RCC 7860 (cell line): ENCODE results near the gene MYO1G.

Experiments
- DNase-seq: peaks from one replicate; pipeline ENCODE4 v3.0.0-alpha.2; 2015; ENCODE audit warnings: low spot score
- FAIRE-seq: peaks from 2 replicates; lab custom pipeline; 2012; peaks lifted over from hg19 to GRCh38; lab: Jason Lieb, UNC

Gene MYO1G

DNA sequence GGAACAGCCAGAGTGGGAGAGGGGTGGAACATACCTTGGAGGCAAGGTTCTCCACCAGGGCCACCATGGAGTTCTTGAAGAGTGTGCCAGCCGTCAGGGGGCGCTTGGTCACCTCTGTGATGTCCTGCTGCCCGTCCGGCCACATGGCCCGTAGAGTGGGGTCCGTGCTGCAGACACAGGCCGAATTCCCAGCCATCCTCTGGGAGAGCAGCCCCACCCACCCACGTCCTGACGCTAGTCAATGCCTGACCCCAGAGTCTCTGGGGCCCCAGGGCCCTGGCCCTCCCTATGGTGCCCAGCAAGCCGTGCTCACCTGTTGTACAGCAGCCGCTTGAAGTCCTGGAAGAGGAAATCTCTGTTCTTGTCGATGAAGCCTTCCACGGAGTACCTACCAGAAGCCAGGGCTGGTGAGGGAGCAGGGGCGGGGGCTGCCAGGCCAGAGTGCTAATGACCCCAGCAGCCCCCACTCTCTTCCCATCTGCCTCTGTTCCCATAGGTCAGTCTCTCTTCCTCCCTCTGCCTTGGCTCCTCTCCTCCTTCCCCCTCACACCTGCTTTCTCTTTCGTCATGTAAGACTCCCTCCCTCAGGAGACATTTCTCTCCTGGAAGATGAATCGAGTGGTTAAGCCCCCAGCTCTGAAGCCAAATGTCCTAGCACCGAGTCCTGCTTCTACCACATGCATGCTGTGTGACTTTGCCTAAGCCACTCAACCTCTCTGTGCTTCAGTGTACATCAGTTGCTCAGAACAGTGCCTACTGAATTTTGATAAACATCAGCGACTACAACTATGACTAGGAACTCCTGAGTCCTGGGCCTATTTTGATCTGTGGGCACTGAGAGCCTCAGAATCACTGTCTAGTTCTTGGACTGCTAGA is 11.0 kb downstream of the MYO1G start:
- no peak for DNase-seq
- FAIRE-seq: no peak

DNA sequence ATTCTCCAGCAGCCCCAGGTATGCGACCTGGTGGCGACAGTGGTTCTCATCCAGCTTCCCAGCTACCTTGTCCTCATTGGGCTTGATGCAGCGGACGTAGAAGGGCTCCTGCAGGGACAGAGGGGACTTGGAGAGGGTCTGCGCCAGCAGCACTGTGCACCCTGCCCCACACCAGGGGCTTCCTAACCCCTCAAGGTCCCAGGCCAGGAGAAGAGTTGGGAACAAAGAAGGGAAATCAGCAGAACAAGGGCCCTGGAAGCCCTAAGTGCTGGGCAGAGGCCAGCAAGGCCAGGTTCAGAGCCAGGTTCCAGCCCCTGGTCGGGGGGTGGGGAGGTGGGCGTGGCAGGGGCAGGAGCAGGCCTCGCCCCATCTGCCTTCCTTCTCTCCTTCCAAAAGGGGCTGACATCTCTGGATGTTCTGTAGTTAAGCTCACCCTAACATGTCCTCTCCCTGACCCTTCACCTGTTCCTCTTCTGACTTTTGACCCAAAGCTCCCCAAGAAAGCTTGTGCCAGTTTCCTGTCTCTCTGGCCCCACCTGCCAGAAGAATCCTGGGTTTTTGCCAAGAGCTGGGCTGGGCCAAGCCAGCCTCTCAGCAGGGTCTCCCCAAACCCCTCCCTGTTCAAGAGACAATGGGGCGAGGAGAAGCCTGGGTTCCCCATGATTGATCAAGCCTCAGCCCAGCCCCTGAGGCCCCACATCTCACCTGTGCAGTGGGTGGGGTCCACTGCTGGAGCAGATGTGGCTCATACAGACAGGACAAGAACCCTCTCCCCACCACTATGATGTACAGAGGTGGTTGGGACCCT is 11.9 kb downstream of the MYO1G start:
- FAIRE-seq (no peak), DNase-seq (no peak)

DNA sequence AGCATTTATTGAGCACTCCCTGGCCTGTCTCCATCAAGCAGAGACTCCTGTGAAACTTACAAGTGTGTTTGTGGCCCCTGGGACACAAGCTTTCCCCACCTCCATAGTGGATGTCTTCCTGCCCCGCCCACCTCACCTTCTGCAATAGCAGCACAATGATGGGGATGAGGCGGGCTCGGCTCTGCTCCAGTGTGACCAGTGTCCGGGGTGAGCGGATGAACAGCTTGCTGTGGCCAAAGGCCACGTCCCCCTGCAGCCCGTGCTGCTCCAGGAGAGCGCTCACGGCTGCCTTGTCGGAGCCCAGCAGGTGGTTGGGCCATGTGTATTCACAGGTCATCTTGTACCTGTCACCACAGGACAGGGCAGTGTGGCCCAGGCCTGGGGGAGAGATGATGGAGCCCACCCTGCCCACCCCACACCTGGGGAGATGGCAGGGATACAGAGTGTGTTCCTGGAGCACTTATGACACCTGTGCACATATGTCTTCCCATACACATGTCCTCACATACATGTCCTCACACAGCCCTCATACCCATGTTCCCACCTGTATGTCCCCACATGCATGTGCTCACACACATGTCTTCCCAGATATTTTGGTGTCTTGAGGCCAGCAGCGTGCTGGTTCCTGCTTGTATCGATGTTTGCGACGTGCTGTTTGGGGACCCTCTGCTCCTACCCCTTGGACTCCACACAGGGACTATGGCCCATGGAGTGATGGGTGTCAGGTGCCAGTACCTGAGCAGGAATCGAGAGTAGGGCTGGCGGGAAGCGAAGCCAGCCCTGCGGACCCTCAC is 12.7 kb downstream of the MYO1G start:
- FAIRE-seq: no peak

DNA sequence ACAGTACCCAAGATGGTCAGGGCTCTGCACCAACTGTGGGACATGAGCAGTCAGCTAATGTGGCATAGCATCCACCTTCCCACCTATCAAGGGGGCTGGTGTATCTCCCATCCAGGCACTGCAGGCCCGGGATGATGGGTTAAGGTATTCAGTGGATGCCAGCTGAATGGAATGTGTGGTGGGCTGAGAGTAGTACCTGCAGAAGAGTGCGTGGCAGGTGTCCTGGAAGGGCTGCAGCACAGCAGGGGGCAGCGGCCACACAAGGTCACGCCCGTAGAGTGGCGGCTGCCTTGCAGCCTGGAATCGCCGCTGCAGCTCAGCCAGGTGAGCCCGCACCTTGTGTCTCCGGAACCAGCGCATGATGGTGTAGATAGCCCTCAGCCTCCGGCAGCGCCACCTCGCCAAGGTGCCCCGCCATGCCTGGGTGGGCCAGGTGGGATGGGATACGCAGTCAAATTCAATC is 13.3 kb downstream of the MYO1G start:
- DNase-seq (no peak), FAIRE-seq (no peak)

More for the DNA sequence above, 12.7 kb downstream of the MYO1G start:
- DNase-seq: no peak

DNA sequence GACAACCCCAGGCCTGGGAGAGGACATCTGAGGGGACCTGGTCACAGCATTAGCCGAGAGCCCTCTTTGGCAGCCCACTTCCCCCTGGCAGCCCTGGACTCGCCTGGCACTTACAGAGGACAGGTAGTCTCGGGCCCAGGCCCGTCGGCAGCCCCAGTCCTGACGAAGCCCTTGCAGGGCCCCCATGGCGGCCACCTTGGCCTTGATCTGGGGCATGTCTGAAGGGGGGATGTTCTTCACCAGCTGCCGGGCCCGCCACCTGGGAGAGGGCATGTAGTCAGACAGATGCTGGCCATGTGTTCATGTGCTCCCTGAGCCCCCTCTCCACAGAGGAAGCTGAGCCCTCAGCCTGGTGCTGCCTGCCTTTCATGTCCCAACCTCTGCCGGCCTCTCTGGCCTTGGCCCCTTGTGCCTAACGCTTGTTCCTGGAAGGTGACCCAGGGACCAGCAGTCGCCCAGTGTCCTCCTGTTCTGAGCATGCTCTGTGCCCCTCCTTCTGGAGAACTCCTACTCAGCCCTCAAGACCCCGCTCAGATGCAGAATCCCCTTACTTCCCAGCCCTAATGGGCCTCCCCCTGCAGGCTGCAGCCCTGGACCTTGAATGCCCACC is 13.9 kb downstream of the MYO1G start:
- FAIRE-seq (no peak), DNase-seq (no peak)

DNA sequence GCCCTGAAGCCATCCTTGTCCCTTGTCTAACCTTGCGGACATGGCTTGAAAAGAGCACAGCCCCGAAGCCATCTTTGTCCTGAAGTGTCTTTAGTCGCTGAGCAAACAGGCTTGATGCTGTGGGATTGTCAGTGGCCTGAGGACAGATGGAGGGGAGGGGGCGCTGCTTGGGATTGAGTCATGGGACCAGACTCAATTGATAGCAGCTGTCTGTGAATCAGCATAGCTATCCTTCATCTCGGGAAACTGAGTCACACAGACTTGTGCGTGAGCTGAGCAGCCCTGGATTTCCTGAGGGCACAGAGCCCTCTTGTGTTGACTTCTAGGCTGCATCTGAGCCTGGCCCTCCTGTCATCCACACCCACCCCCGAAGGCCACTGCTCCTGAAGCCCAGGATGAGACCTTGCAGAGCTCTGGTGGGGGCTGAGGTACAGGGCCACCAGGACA is 14.4 kb downstream of the MYO1G start:
- DNase-seq (no peak), FAIRE-seq (no peak)

DNA sequence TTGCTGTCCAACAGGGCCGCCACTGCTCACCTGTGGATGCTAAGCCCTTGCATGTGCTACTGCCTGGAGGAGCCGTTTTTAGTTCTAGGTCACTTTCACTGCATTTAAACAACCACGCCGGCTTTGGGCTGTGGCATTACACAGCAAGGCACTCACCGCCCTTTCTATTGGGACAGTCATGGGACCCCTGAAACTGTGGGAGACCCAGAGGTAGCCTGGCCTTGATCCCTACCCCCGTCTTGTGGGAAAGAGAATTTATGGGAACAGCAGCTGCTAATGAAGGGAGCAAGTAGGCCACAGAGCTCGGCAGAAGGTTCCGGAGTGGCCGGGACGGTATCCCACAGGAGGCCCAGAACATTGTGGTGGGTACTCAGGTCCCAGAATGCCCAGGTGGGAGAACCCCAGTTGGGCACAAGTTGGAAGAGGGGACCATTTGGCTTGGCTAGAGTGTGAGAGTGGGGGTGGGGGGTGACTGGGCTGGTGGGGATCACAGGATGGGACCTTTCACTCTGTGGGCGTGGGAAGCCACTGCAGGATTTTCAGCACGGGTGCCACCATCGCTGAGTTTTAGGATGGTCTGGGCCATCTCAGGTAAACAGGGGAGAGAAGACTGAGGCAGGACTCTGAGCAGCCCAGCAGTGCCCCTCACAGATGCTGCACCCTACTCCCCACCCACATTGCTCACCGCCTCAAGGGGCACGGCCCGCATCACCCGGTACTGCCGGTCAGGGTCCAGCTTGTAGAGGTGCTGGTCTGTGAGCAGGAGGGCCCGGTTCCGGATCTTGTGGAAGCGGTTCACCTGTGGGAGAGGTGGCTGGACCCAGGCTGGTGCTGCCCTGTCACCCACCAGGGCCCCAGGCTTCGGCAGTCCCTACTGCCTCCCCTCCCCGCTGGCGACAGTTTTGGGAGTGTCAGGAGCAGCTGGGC is 15.2 kb downstream of the MYO1G start:
- DNase-seq (no peak), FAIRE-seq (no peak)

DNA sequence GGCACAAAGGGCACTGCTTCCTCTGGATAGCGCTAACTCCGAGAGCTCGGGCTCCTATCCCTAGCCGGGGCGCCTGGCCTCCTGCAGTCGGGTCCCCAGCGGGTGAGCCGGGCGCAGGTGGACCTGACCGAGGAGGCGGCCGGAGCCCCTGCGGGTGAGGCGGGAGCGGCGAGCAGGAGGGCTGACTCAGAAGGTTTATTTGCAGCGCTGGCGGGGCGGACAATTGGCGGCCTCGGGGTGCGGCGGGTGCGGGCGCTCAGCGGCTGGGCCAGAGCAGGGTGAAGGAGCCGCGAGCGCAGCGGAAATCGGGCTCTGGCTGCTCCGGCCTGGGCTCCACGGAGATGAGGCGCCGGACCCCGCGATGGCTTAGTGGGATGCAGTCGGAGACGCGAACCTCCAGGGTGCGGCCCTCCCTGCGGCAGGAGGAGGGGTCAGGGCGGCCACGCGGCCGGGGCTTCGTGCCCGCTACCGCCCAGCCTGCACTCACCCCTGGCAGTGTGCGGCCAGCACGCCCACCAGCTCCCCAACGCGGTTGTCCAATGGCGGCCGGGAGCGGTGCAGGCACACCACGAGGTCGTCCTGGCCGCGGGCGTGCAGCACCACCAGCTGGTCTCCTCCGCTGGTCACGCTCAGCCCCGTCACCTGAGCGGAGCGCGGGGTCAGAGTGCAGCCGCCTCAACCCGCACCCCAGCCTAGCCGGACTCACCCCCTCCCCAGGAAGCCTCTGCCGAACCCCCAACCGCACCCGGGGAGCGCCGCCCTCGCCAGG is 16.1 kb downstream of the MYO1G start:
- FAIRE-seq: no peak
- no peak for DNase-seq

DNA sequence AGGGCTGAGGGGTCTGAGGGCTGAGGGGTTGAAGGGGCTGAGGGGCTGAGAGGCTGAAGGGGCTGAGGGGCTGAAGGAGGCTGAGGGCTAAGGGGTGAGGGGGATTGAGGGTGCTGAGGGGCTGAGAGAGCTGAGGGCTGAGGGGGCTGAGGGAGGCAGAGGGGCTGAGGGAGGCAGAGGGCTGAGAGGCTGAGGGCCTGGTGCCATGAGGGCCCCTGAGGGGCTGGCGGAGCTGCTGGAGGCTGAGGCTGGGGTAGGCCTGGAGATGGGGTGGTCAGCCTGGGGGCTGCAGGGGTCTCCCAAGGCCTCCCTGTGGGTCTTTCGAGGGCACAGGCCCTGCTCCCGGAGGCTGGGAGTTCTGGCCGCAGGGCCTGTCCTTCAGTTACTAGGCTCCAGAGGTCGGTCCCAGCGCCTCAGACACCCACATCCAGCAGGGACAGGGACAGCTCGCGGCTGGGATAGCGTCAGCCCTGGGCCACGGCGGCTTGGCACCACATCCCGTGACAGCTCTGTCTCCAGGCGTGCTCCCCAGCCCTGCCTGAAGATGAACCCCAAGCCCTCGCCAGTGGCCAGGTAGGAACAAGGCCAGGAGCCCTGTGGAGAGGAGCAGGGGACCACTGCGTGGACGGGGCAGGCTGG is 16.9 kb downstream of the MYO1G start:
- DNase-seq: no peak
- FAIRE-seq: no peak

DNA sequence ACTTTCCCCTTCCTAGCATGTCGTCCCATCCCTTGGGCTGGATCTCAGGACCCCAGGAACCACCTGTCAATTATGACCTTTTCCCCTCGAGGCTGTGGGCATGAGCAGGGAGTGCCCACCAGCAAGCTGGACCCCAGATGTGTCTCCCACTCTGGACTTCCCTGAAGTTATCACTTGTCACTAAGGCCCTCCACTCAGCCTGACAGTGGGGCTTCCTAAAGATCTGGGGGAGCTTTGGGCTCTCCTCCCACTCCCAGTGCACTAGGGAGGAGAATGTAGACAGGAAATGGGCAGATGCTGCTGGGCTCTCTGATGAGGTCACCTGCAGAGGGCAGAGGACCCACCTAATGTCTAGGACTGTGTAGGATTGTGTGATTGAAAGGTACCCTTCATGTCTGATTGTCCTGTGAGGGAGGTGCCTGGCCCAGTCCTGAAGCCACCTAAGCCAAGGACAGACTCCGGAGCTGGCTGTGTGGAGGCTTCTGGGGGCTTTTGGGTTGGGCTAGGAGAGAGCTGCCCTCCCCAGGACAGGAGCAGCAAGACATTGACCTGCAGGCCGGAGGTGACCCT is 18.7 kb downstream of the MYO1G start:
- FAIRE-seq: no peak
- DNase-seq: no peak

DNA sequence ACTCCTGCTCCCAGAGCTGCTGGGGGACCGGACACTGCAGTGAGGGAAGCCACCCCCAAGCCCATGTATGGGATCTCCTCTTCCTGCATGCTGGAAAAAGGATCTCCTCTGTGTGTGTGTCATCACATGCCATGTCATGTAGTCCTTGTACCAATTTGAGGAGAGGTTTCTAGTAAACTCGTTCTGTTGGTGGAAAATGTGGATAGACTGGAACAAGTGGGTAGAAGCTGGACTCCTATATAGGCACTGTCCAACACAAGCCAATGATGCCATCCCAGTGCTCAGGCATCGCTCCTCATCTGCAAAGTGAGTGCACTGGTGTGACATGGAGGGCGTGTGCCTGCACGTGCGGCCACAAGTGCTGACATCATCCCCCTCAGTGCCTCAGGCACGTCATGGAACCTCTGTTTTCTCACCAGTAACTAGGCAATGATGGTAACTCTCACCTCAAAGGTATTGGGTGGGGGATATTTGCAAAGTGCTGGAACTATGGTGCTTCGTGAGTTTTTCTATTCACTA is 19.3 kb downstream of the MYO1G start:
- DNase-seq: no peak
- no peak for FAIRE-seq

DNA sequence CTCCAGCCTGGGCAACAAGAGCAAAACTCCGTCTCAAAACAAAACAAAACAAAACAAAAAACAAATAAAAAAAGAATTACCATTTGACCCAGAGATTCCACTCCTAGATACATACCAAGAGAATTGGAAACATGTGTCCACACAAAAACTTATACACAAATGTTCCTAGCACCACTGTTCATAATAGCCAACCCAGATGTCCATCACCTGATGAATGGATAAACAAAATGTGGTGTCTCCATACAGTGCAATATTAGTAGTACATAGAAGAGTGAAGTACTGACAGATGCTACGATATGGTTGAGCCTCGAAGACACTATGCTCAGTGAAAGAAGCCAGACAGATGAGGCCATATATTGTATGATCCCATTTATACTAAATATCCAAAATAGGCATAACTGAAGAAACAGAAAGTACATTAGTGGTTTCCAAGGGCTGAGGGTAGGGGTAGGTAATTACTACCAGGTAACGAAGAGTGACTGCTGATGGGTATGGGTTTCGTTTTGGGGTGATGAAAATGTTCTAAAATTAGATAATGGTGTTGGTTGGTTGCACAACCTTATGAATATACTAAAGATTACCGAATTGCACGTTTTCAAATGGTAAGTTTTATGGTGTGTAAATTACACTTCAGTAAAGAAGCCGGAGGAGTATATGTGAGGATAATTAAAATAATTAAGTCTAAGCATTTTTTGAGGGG is 20.0 kb downstream of the MYO1G start:
- FAIRE-seq: no peak
- DNase-seq: no peak

DNA sequence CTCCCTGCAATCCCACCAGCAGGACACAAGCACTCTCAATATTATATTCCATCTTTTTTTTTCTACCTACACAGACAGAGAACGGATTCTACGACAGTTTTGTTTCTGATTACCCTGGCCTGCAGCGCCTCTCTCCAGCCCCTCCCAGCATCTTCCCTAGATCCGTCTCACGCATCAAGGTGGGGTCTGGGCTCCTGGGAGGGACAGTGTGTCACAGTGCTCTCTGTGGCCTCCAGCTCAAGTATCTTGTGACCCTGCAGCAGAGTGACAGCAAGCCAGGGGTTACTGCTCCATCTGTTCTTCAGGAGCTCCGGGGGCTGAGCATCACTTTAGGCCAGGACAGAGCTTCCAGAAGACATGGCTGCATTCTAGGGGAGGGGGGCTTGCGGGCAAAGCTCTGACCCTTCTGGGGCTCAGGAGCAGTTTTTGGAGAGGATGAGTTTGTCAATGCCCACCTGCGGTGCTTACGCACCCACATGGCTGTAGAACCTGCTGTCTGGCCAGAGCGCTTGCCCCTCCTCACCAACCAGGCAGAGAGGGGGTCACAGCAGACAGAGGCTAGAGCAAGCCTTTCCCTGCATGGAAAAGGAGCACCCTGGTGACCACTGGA is 22.6 kb downstream of the MYO1G start:
- DNase-seq (no peak), FAIRE-seq (no peak)

DNA sequence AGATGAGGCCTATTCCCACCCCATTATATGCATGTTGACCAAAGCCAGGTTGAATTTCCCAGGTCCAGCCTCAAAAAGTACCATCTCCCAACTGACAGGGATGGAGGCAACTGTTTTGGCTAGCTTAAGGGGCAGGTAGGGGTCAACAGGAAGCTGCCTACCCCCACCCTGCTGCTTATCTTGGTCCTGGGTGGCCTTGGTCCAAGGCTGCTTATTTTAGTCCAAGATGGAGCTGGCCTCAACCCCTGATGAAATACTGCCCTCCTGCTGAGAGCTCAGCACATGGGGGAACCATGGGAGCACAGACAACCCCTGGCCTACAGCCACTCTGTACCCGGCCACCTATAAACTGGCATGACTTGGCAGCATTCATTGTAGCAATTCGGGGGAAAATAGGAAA is 23.1 kb downstream of the MYO1G start:
- DNase-seq (no peak), FAIRE-seq (no peak)

DNA sequence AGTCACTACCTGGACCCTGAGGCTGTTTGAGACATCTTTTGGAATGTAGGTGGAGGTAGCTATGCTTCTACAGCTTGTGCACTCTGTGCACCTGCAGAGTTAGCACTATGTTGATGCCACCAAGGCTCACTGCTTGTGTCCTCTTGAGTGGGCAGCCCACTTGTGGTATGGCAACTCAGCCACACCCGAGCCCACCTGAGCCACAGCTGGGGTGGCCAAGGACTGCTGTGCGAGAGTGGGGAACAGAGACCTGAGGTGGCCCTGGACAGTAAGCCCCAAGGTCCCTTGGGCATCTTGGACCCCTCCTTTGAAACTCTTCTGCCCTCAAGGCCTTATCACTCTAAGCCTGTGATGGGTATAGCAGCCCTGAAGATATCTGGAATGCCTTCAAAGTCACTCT is 25.7 kb downstream of the MYO1G start:
- DNase-seq (no peak), FAIRE-seq (no peak)

DNA sequence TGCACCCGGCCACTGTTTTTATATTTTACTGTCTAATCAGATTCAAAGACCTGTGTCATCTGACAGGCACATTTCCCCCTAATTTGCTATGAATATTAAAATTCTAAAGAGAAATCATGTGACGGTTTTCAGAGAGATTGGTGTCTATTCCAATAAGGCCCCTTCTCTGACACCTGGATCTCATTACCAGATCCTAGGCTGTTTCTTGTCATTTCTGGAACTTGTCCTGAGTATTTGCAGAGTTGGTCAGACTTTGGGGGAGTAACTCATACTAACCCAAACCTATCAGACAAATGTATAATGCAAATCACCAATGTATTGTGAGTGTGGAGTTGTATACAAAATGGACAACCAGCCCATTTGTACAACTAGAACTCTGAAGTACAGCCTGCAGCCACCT is 29.5 kb downstream of the MYO1G start:
- FAIRE-seq (no peak), DNase-seq (no peak)

DNA sequence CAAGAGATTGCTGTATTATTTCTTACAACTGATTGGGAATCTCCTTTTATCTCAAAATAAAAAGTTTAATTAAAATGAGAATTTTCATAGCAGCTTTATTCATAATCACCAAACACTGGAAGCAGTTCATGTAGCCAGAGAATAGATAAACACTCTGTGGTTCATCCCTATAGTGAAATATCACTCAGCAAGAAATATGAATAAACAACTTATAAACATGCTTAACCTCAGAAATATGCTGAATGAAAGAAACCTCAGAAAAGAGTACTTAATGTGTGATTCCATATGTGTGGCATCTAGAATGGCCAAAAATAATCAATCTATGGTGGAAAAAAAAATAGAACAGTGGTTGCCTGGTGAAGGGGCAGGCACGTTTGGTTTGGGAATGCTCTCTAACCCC is 33.3 kb downstream of the MYO1G start:
- DNase-seq (no peak), FAIRE-seq (no peak)
